ENCODE data around the gene AGPAT3.

The AGPAT3 gene

DNA sequence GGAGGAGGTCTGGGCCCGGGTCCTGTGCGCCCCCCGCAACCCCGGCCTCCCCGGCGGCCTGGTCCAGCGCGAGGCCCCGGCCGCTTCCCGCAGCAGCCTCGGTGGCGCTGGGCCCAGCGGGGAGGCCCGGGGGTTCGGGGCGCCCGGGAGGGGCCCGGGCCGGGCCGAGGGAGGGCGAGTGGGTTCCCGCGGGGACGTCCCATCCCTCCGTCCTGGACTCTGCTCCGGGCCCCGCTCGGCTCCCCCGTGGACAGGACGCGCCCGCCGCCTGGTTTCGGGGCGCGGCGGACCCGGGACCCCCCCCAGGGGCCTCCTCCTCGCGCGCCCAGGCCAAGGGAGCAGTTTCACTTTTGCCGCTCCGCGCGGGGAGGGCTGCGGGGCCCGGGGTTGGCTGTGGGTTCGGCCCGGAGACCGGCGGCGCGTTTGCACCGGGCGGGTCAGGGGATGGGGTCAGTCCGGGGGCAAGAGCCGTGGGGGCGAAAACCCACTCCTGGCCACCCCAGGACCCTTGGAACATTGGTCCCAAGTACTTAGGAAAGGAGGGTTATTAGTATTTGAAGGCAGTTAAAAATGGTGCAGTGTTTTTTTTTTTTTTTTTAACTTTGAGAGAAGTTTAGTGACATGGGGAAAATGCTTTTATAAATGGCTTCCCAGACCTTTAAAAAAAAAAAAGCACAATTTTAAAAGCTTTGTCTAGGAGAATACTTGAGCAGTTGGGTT is 677 bp downstream of the AGPAT3 start:
- no peak for DNase-seq

DNA sequence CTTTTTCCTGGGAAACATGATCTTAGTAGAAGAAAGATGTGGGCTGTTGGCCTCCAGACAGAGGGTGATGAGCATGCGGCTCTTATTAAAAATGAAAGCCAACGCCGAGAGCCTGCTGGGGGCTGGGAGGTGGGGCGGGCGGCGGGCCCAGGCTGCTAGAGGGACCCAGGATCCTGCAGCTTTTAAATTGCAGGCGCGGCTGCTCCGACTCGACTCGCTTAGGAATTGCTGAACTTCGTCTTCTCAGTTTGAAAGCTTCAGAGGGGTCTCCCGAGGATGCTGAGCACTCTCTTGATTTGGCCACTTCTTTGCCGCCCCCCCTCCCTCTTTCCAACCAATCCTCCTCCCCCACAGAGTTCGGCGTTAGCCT is 1.2 kb downstream of the AGPAT3 start:
- DNase-seq, result no peak

DNA sequence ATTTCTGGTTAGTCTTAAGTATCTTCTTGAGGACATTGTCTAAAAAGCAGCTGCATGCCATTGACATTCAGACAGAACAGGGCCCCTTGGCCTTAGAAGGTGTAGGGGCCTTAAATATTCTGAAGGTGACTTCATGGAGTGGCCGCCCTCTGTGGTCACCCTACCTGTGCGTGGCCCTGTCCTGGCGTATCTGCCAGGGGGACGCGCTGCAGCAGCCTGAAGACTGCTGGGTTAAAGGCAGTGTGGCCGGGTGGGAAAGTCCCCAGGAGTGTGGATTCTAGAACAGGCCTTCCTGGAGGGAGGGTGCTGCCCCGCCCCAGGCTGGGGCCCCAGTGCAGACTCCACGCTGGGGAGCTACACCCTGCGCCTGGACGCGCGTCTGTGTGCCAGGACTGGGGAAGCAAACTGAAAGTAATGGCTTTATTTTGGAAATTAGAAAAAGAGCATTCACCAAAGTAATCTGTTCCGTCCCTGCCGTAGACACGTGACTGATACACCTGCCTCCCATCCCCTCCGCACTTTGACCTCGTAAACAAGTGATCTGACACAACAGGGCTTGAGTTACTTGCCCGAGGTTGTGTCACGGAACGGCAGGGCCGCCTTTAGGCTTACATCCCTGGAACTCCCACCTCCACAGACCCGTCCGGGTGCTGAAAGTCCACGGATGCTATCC is 1.8 kb downstream of the AGPAT3 start:
- DNase-seq, result no peak

DNA sequence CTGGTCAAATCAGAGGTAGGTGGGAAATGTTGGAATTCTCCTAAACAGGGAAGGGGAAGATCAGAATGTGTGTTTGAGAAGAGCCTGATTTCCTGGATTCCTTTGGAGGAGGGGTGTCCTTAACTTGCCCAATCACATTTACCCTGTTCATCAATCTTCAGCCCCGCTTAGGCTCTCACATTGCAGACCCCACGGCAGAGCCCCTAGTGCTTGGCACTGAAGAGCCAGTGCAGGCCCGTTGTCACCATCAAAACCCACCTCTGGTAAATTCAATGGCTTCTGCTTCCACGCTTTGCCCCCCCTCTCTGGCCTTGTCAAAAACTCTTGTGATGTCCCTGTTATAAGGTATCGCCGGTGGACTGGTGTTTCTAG is 2.3 kb downstream of the AGPAT3 start:
- DNase-seq, result no peak

DNA sequence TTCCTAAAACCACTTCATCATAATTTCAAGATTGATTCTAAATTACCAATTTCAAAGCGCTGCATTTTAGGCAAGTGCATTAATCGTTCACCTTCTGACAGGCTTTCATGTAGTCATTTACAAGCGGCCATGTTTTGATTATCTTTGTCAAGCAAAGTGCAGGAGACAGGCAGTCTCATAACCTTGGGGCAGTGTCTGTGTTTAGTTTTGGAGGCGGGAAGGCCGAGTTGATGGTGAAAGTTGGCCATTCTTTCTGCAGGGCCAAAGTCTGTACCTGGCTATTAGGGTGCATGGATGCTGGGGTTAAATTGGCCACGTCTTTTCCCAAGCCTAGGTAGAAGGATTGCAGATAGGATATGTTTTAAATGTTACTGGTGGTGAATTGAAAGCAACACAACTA is 2.9 kb downstream of the AGPAT3 start:
- no peak for DNase-seq

DNA sequence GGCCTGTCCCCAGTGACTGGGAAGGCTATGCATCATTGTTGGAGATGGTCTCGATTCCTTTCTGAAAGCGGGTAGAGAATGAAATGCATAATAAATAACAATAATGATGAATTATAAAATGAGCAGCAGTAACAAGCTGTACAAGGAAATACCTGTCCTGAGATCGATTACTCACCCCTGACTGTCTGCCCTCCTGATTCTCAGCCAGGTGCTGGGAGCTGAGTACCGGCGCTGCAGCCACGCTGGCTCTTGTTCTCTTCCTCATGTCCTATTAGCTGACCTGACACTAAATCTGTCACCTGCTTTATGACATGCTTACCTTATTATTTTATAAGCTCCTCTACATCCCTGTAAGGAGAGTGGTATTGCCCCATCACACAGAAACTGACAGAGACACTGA is 3.4 kb downstream of the AGPAT3 start:
- no peak for DNase-seq

DNA sequence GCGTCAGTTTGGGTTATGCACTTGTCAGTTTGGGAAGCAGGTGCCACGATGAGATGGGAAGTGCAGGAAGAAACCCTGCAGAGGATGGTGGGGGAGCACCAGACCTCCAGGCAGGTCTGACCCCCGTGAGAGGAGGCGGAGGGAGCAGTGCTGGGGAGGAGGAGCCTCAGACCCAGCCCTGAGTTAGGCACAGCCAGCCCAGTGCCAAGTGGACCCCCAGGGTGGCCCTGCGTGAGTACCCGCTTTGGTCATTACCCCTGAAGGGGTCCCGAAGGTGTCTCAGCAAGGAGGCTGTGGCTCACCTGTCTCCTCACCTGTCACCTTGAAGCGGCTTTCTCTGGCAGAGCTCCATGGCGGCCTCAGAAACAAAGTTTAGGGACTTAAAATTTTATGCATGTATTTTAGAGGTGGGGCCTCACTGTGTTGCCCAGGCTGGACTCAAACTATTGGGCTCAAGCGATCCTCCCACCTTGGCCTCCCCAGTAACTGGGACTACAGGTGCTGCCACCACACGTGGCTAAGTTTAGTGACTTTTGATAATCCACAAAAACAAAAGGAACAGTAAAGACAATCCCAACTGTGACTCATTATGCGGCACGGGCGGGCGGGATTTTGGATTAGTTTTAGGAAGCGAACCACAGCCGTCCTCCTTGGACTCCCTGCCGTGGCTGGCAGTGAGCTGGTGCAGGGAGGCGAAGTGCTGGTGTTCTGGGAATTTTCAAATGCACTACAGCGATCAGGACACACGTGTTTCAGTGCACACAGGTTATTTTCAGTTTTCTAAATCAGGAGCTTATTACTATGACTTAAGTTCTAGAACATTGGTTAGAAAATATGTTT is 4.7 kb downstream of the AGPAT3 start:
- DNase-seq, result no peak

DNA sequence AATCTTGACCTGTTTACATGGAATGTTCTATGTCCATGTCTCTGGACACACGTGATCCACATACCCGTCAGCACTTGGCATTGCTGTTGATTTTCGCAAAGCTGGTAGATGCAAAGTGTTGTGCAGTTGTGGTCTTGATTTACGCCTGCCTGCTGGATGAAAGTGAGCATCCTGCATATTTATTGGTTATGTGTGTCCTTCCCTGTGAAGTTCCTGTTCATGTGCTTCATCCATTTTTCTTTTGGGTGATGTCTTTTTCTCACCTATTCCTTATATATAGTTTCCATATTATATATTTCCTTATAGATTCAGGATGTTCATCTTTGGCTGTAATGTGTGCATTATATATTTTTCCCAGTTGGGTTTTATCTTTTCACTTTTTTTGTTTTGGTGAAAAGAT is 6.5 kb downstream of the AGPAT3 start:
- DNase-seq, result no peak

DNA sequence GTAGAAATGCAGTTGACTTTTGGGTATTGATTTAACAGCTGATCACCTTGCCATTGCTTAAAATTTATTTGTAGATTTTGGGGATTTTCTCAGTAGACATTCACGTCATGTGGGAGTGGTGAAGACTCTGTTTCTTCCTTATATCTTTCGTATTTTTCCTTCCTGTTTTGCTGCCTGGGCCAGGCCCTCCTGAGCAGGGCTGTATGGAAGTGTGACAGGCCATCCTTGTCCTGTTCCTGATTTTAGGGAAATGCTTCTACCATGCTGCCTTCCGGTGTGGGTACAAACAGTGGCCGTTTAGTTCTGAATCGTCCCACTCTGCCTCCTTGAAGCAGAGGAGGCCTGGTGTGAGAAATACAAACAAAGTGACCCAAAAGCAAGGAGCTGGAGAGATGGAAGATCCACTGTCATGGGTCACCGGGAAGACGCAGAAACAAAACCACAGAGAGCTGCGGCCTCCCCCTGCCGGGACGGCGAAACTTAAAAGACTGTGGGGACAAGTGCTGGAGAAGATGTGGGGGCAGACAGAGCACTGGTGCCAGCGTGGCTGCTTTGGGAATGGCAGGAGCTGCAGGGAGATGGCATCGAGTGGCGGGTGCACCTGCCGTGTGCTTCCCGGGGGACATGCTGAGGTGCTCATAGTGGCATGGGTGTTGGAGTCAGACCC is 7.6 kb downstream of the AGPAT3 start:
- no peak for DNase-seq

DNA sequence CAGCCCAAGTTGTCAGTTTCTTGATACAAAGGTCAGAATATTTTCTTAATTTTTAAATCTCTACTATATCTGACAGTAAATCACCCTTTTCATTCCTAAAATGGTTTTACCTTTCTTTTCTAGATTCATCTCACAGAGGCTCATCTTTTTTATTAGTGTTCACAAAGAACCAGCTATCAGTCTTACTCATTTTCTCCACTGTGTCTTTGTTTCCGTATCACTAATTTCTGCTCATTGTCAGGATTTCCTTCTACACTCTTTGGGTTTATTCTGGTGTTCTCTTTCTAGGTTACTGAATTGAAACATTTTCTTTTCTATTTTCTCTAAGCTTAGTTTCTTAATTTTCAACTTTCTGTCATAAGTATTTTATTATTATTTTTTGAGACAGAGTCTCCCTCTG is 8.7 kb downstream of the AGPAT3 start:
- no peak for DNase-seq

DNA sequence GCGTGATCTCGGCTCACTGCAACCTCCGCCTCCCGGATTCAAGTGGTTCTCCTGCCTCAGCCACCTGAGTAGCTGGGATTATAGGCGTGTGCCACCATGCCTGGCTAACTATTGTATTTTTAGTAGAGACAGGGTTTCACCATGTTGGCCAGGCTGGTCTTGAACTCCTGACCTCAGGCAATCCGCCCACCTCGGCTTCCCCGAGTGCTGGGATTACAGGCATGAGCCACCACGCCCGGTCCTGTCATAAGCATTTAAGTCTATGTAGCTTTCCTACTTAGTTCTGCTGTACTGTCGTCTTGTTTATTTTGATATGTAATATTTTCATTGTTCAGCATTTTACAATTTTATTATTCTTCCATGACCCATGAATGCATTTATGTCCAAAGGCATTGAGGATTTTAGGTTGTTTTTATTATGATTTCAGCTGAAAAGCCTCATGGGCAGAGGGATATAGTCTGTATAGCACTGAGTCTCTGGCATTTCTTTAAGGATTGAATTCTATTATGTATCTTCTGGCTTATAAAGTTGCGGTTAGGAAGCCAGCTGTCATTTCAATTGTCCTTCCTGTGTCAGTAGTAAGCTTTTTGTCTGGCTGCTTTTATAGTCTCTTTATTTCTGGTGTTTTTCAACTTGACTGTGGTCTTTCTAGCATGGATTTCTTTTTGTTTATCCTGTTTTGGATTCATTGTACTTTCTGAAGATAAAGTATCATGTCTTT is 9.2 kb downstream of the AGPAT3 start:
- no peak for DNase-seq

DNA sequence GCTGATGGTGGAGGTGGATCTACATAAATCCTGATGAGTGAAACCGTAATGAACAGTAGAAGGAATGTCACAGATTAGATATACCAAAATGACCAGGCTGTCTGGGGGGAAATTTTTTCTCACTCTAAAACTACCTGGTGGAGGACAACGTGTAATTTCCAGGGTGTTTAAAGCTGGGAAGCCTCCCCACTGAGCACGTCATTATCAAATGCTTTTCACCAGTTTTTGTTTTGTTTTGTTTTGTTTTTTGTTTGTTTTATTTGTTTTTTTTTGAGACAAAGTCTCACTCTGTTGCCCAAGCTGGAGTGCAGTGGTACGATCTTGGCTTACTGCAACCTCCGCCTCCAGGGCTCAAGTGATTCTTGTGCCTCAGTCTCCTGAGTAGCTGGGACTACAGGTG is 11.6 kb downstream of the AGPAT3 start:
- DNase-seq, result no peak

DNA sequence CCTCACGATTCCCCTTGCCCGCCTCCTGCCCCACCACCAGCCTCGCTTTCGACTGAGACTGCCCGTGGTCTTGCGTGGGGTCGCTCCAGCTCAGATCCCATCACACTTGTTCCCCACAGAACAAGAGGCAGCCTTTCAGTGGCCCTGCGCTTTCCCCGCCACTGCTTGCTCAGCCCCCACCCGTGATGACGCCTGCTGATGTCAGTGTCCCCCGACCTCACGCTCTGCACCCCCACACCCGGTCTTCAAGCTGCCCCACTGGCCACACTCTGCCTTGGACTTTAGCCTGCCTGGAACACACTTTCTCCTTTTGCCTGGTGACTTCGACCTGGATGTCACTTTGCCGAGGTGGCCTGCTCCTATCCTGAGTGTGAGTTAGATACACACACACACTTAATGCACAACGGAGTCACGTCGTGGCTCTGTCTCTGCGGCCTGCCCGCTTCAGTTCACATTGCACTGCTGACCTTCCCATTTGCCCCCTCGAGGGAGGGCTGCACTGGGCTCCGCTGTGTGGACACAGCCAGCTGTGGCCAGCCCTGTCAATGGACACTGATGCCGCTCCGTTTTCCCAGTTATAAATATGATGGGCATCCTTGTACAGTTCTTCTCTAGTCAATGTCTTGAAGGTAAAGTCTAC is 13.0 kb downstream of the AGPAT3 start:
- DNase-seq, result no peak

DNA sequence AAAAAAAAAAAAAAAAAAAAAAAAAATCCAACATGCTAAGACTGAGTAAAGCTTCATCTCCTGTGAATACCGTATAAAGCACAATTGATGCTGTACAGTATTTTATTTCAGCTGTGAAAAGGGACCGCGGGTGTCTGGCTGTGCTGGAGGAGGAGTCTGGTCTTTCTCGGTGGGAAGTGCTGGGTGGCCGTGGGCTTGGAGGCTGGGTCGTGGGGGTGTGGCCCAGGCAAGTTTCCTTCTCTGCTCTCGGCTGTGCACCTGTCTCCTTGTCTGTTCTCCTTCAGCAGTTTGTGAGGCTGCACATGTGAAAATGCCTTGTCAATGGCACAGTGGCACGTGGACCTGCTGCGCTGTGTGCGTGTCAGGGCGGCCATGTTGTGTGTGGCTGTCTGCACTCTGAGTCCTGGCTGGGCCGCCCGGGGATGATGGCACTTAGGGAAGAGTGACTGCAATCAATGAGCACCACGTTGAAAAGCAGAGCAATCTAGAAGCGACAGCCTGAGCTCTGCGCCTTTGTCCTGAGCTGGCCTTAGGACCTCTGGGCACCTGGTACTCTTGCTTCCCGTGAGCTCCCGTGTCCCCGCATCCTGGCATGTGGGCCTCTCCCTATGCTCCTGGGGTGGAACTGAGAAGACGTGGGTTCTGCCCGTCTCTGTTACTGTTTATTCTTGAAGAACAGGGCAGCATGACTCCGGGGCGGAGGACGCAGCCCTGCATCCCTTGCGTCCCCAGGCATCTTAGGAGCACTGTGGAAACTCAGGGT is 14.5 kb downstream of the AGPAT3 start:
- no peak for DNase-seq

DNA sequence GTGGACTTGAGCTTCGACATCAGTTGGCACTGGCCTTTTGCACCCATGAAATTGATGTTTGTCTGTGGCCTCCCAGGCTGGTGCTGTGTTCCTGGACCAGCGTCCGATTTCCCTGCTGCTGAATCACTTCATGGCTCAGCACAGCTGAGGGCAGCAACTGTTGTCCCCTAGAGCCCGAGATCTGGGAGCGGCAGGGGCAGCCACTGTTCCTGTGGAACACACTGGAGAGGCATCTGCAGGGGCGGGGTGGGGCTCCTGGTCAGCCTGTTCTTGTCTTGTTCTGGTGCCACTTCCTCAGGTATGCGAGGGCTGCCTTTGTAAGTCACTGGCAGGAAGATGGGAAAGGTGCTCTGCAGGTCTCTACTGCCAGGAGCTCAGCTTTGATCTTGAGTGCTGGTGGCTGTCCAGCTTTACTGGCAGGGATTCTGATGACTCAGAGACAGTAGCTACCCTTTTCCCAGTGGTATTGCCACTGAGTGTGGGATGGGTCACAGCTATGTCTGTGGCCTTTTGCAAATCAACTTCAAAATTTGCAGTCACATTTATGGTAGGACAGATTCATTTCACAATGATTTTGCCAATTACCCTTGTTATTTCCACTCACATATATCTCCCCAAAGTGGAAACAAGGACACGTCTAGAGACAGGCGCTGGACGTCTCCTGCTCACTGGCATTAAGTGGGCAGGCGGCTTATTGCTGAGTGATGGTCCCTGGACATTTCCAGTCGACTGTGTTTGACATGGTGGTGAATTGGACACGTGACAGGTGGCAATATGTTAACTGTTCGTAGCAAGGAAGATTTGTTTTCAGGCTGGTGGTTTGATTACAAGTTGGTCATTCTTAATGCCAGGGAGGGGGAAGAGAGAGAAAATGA is 15.3 kb downstream of the AGPAT3 start:
- DNase-seq, result no peak

DNA sequence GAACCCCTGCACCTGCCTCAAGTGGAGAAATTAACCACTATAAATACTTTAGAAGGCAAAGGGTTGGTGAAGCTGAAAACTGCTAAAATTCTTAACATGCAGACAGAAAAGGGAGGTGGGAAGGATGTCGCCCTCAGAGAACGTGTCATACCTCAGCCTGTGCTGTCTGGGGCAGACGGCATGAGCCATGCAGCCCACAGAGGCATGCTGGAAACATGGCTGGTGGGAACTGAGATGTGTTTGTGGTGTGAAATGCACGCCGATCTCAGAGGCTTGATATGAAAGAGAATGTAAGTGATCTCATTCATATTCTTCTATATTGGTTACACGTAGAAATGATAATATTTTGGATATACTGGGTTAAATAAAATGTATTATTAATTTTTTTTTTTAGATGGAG is 16.3 kb downstream of the AGPAT3 start:
- DNase-seq, result no peak

DNA sequence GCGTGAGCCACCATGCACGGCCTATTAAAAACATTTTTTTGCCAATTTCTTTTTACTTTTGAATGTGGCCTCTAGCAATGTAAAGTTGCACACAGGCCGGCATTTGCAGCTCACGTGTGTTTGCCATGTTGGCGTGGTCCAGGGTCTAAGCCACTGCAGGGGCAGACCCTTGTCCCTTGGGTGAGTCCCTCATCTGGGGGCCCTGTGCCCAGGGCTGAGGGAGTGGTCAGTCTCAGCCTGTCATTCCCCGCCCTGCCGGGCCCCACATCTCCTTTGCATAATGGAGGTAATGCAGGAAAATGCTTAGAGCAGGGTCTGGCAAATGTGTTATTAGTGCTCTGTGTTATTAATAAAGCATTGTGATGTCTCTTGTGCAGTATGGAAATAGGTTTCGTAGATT is 16.9 kb downstream of the AGPAT3 start:
- no peak for DNase-seq

DNA sequence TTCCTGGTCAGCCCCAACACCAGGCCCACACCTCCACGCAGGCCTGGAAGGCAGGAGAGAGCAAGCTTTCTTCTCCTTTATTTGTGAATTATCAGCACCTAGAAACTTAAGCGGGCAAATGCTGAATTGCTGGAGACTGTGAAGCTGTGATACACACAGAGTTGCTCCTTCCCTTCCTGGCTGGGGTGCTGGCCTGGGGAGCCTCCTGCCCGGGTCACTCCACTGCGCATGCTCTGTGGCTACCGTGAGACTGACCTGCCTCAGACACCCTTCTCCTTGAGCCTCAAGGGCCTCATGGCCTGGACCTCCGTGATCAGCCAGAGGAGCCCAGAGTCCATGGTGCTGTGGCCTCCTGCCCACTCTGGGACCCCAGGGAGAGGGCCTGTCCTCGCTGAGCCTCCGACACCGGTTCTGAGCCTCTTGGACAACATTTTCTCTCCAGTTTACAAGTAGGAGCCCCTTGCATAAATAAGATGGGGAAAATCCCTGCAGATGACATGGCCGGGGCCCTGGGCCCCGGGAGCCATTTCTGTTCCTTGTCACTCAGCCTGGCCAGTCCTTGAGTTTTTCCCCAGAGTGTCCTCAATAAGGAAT is 18.0 kb downstream of the AGPAT3 start:
- no peak for DNase-seq

DNA sequence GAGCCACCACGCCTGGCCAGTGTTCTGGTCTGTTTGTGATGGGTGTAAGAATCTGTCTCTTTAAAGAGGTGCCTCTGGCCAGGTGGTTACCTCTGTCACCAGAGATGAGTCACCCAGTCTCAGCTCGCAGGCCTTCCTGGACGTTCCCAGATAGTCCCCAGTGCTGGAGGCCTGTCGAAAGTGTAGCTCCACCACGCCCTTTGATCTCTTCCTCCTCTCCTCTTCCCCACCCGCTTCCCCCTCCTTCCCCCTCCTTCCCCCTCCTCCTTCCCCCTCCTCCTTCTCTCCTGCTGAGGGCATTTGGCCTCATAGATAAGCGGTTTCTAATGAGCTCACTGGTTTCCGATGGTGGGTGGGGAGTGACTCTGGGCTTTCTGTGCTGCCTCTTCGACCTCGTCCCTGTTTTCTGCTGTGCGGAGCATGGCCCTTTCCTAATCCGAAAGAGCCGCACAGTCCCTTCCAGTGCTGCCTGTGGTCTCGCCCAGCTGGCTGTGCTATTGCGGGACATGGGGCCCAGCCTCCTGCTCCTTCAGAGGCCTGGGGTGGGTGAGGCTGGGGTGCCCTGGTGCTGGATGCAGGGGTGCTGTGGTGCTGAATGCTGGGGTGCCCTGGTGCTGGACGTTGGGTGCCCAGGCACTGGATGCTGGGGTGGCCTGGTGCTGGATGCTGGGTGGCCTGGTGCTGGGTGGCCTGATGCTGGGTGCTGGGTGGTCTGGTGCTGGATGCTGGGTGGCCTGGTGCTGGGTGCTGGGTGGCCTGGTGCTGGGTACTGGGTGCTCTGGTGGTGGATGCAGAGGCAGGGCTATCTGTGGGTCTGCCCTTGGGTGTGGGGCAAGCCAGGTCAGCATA is 19.2 kb downstream of the AGPAT3 start:
- no peak for DNase-seq

Measured in SIG-M5 (cell line).